Inflammatory macrophage treated with lipopolysaccharide for 1 hour (primary cell): Measurements from ENCODE around the gene TBC1D22A.
A peak's percentile ranks its signal among the peaks of the same experiment; 100 is the strongest.
"Not testable (repeated sequence)": the region's sequence is repeated elsewhere in the genome, so short reads cannot be mapped to it uniquely, and the experiment has no call there.

Experiments
- DNase-seq, 2 donors: peaks; one replicate each; pipeline ENCODE4 v3.0.0-alpha.2; 2020 to 2022

Gene TBC1D22A

GRCh38 chr22:46815559-46815895 lies 53.1 kb downstream of the TBC1D22A start:
- DNase-seq = no peak

GRCh38 chr22:46815896-46816731 lies 53.7 kb downstream of the TBC1D22A start:
- DNase-seq = peak; percentile 77 to 79

- DNase-seq = not testable (repeated sequence)
These were observed 54.9 kb downstream of the TBC1D22A start for GRCh38 chr22:46817390-46817789.

- no peak for DNase-seq
These were observed 60.8 kb downstream of the TBC1D22A start for GRCh38 chr22:46823248-46823647.

- DNase-seq = no peak
These were observed 61.2 kb downstream of the TBC1D22A start for GRCh38 chr22:46823654-46824053.

- DNase-seq = no peak
These were observed 62.0 kb downstream of the TBC1D22A start for GRCh38 chr22:46824344-46824909.

- no peak for DNase-seq
These were observed 62.6 kb downstream of the TBC1D22A start for GRCh38 chr22:46824980-46825544.

- no peak for DNase-seq
These were observed 64.1 kb downstream of the TBC1D22A start for GRCh38 chr22:46826438-46827135.

GRCh38 chr22:46827136-46827780 lies 64.8 kb downstream of the TBC1D22A start:
- no peak for DNase-seq

GRCh38 chr22:46827781-46828180 lies 65.3 kb downstream of the TBC1D22A start:
- no peak for DNase-seq

GRCh38 chr22:46828323-46828900 lies 66.0 kb downstream of the TBC1D22A start:
- DNase-seq = no peak

GRCh38 chr22:46829117-46829891 lies 66.9 kb downstream of the TBC1D22A start:
- DNase-seq = no peak

- peak; percentile 73 to 75 for DNase-seq
These were observed 67.7 kb downstream of the TBC1D22A start for GRCh38 chr22:46829941-46830715.

- DNase-seq = peak in 1 of 2 donors; percentile 56
These were observed 68.4 kb downstream of the TBC1D22A start for GRCh38 chr22:46830841-46831240.

- no peak for DNase-seq
These were observed 70.8 kb downstream of the TBC1D22A start for GRCh38 chr22:46833228-46833627.

GRCh38 chr22:46834021-46834737 lies 71.7 kb downstream of the TBC1D22A start:
- DNase-seq = peak; percentile 69 to 86

GRCh38 chr22:46835288-46835687 lies 72.8 kb downstream of the TBC1D22A start:
- no peak for DNase-seq

GRCh38 chr22:46835693-46836092 lies 73.2 kb downstream of the TBC1D22A start:
- DNase-seq = no peak

GRCh38 chr22:46841522-46841921 lies 79.1 kb downstream of the TBC1D22A start:
- DNase-seq = no peak

- no peak for DNase-seq
These were observed 80.2 kb downstream of the TBC1D22A start for GRCh38 chr22:46842606-46843005.
